ENCODE measurements around the gene ZNF526.

DNA sequence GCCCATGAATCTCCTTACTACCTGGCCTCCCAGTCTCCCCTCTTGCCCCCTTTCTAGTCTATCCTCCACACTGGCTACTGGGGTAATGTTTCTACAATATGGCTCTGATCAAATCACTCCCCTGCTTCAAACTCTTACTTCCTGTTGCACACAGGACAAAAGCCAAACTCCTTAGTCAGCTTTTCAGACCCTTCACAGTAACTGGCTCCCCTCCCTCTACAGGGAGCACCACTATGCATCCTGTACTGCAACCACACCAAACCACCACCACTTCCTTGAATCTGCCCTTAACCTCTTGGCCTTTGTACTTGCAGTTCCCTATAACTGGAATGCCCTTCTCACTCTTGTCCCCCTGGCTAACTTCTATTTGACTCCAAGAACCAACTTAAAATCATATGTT, 34.8 kb upstream of the ZNF526 start:
- no peak for TF ChIP-seq POLR2A (IDR thresholded peaks at IDR 0.05)
- TF ChIP-seq, protein P1, sequence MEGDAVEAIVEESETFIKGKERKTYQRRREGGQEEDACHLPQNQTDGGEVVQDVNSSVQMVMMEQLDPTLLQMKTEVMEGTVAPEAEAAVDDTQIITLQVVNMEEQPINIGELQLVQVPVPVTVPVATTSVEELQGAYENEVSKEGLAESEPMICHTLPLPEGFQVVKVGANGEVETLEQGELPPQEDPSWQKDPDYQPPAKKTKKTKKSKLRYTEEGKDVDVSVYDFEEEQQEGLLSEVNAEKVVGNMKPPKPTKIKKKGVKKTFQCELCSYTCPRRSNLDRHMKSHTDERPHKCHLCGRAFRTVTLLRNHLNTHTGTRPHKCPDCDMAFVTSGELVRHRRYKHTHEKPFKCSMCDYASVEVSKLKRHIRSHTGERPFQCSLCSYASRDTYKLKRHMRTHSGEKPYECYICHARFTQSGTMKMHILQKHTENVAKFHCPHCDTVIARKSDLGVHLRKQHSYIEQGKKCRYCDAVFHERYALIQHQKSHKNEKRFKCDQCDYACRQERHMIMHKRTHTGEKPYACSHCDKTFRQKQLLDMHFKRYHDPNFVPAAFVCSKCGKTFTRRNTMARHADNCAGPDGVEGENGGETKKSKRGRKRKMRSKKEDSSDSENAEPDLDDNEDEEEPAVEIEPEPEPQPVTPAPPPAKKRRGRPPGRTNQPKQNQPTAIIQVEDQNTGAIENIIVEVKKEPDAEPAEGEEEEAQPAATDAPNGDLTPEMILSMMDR (IDR thresholded peaks at IDR 0.05): no peak
